Progenitor cell of endocrine pancreas (in vitro differentiated cells): ENCODE results near the gene ERC1. TPM values are rescaled to one million over a fixed set of nuclear protein-coding genes. Genes with fewer than 3 reads are reported as not detected.

Experiments
- DNase-seq: peaks from one replicate; pipeline ENCODE4 v3.0.0; 2021; ENCODE audit warnings: low spot score; ENCODE audit not compliant: unreplicated experiment
- H3K27ac Mint-ChIP-seq: 2 replicates; pipeline ENCODE4 v1.8.0; 2021; ENCODE audit warnings: mild to moderate bottlenecking, moderate library complexity, mixed read lengths
- H3K27me3 Mint-ChIP-seq: 2 replicates; pipeline ENCODE4 v1.8.0; 2021; ENCODE audit warnings: mixed read lengths
- H3K36me3 Mint-ChIP-seq: 2 replicates; pipeline ENCODE4 v1.8.0; 2022; ENCODE audit warnings: mixed read lengths; ENCODE audit not compliant: insufficient read depth
- H3K4me1 Mint-ChIP-seq: 2 replicates; pipeline ENCODE4 v1.8.0; 2021; ENCODE audit warnings: low read depth, mixed read lengths
- H3K4me3 Mint-ChIP-seq: 2 replicates; pipeline ENCODE4 v1.8.0; 2021; ENCODE audit warnings: low read depth, mild to moderate bottlenecking, moderate library complexity, mixed read lengths
- H3K9me3 Mint-ChIP-seq: 2 replicates; pipeline ENCODE4 v1.8.0; 2021; ENCODE audit warnings: low read depth, mixed read lengths
- total RNA-seq: library from RNA; stranded (reverse); gene quantifications from 2 replicates; pipeline ENCODE4 v1.2.1, GENCODE V29; 2021
- TF ChIP-seq, protein P1 (sequence below): fragments of 200-600 bp; sonication (generic); IDR thresholded peaks from one replicate; pipeline ENCODE4 v1.5.0; 2021; ENCODE audit warnings: antibody characterized with exemption, mild to moderate bottlenecking; ENCODE audit not compliant: unreplicated experiment

ERC1 gene
- total RNA-seq, 1 donor from 2014 or later, result 146 TPM

DNA sequence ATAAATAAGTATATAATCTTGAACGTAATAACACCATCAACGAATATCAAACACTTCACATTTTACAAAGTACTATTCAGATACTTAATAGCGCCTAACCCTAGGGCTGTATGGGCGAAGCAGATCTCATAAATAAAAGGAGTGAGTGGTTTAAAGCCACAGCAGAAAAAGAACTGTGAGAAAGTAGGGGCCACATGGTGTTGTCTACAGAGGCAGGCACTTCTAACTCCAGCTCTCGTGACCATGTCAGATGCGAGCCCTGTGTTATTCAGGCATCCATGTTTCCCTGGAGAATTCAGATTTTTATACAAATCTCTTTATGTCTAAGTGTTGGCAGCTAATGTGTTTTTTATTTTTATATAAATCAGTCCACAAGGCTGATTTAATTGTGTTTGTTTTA is 391.1 kb downstream of the ERC1 start:
- peaks cover 9% of the 10 kb centered on the region for H3K36me3 Mint-ChIP-seq
- H3K27ac Mint-ChIP-seq, result no peak overlapping the region
- H3K4me1 Mint-ChIP-seq, result no peaks in the 10 kb centered on the region
- TF ChIP-seq, protein P1, sequence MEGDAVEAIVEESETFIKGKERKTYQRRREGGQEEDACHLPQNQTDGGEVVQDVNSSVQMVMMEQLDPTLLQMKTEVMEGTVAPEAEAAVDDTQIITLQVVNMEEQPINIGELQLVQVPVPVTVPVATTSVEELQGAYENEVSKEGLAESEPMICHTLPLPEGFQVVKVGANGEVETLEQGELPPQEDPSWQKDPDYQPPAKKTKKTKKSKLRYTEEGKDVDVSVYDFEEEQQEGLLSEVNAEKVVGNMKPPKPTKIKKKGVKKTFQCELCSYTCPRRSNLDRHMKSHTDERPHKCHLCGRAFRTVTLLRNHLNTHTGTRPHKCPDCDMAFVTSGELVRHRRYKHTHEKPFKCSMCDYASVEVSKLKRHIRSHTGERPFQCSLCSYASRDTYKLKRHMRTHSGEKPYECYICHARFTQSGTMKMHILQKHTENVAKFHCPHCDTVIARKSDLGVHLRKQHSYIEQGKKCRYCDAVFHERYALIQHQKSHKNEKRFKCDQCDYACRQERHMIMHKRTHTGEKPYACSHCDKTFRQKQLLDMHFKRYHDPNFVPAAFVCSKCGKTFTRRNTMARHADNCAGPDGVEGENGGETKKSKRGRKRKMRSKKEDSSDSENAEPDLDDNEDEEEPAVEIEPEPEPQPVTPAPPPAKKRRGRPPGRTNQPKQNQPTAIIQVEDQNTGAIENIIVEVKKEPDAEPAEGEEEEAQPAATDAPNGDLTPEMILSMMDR, result no peak
- no peak for DNase-seq
- H3K27me3 Mint-ChIP-seq, result no peaks in the 10 kb centered on the region
- peaks cover 2% of the 10 kb centered on the region for H3K9me3 Mint-ChIP-seq
- no peak overlapping the region for H3K4me3 Mint-ChIP-seq

DNA sequence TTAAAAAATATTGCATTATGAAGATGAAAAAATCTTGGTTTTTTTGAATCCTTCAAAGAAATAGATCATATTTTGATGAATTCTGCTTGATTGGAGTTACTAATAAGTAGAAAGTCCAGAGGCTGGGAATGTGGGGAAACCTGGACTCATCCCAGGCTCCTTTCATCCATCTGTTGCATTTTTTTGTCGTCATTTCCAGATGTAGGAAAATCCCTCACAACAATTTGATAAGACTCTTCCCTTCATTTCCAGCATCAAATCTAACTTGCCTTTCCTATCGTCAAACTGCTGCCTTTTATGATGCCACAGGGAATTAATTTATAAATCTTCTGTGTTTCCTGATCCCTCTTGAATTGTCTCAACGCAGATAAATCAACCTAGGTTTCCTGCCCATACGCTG is 391.8 kb downstream of the ERC1 start:
- H3K27me3 Mint-ChIP-seq, result no peaks in the 10 kb centered on the region
- peaks cover 11% of the 10 kb centered on the region for H3K36me3 Mint-ChIP-seq
- TF ChIP-seq, protein P1, result no peak
- DNase-seq, result no peak
- H3K27ac Mint-ChIP-seq, result no peak overlapping the region
- peaks cover 8% of the 10 kb centered on the region for H3K9me3 Mint-ChIP-seq
- no peak overlapping the region for H3K4me3 Mint-ChIP-seq
- no peaks in the 10 kb centered on the region for H3K4me1 Mint-ChIP-seq

DNA sequence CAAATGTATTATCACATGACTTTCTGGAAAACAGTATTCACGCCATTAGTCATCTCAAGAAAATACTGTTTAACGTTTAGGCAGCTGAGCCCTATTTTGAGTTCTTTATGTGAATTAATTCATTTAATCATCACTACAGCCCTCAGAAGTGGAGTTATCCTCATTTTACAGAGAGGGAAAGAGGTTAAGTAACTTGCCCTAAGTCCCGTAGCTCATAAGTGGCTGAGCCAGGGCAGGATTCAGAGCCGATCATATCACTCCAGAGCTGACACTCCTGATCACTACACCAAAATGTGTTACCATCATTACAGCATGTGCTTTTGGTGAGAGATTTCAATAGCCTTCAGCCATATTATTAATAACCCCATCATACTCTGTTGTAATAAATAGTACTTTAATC is 392.7 kb downstream of the ERC1 start:
- no peak for DNase-seq
- Mint-ChIP-seq H3K27ac (no peak overlapping the region), H3K9me3 (peaks cover 12% of the 10 kb centered on the region), H3K4me3 (no peak overlapping the region), H3K4me1 (no peaks in the 10 kb centered on the region), H3K27me3 (no peaks in the 10 kb centered on the region), H3K36me3 (peaks cover 16% of the 10 kb centered on the region)
- TF ChIP-seq, protein P1, result no peak

DNA sequence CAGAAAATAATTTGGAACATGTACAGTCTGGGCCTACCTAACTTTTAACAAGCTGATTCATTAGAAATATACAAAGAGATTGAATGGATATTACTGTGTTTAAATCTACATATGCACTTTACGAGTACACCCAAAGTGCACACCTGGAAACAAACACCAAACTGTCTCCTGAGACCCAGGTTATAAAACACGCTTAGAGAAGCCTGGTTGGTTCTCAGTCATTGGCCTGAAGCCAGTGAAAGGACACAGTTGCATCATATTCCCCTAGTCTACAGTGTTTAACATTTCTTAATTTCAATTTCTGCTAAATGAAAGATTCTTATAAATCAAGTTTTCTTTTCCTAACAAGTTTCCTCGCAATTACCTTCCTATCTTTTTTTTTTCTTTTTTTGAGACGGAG is 393.9 kb downstream of the ERC1 start:
- no peak for DNase-seq
- Mint-ChIP-seq H3K9me3 (peaks cover 20% of the 10 kb centered on the region), H3K36me3 (peaks cover 24% of the 10 kb centered on the region), H3K4me1 (no peaks in the 10 kb centered on the region), H3K27me3 (no peaks in the 10 kb centered on the region), H3K27ac (no peak overlapping the region), H3K4me3 (no peak overlapping the region)
- TF ChIP-seq, protein P1, result no peak

DNA sequence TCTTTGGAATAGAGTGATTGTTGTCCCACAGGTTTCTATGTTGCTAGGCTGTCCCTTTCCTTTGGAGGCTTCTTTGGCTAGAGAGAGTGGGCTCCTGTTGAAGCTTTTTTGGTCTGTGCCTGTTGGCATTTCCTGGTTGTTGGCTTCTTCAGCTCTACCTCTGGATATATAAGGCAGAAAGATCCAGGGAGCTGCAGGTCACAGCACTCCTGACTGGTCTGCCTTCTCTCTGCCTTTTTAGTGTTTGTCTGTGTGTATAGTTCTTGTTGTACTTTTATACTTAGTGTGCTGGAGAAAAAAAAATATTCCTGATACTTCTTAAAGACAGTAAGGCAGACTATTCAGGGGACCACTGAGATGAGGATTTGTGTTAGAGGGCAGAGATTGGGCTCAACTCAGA is 400.7 kb downstream of the ERC1 start:
- H3K4me1 Mint-ChIP-seq, result no peaks in the 10 kb centered on the region
- peaks cover 49% of the 10 kb centered on the region for H3K9me3 Mint-ChIP-seq
- no peaks in the 10 kb centered on the region for H3K27me3 Mint-ChIP-seq
- TF ChIP-seq, protein P1, result no peak
- no peak overlapping the region for H3K4me3 Mint-ChIP-seq
- H3K27ac Mint-ChIP-seq, result peak overlapping the region; percentile 37
- H3K36me3 Mint-ChIP-seq, result peaks cover 69% of the 10 kb centered on the region
- no peak for DNase-seq
